HepG2 (cell line): ENCODE results near the gene SCAI. TPM values are rescaled to one million over a fixed set of nuclear protein-coding genes. Genes with fewer than 3 reads are reported as not detected.

Experiments
- ATAC-seq: fragments of 200-7000 bp; cut with Tn5 transposase; 3 replicates; pipeline ENCODE4 v1.9.1; 2020; ENCODE audit warnings: mild to moderate bottlenecking, moderate library complexity
- BruUV-seq: library from RNA; stranded (reverse); fragments of 400-500 nt; replicated peaks from 2 replicates; lab custom pipeline; 2021; lab: Mats Ljungman, UMichigan
- CTCF ChIA-PET: fragments of 300-600 bp; formaldehyde crosslinking; extraction: SDS; loops from one replicate; lab custom pipeline; 2021; ENCODE audit warnings: low total read pairs, inconsistent platforms, low intra/inter-chr PET ratio; lab: Yijun Ruan, JAX
- POLR2A ChIA-PET: fragments of 350-600 bp; sonication (Branson Sonifier 250); formaldehyde crosslinking; loops from one replicate; lab custom pipeline; 2020; ENCODE audit warnings: antibody characterized with exemption, inconsistent platforms; lab: Yijun Ruan, JAX
- DNase-seq: peaks from one replicate; pipeline ENCODE4 v3.0.0-alpha.2; 2015; ENCODE audit warnings: low spot score
- FAIRE-seq: peaks from 3 replicates; lab custom pipeline; 2011; peaks lifted over from hg19 to GRCh38; lab: Jason Lieb, UNC
- H2AFZ ChIP-seq: one replicate; pipeline ENCODE4 v1.6.1; 2011; ENCODE audit warnings: low read length, inconsistent platforms
- H3K27ac ChIP-seq: fragments of 300-600 bp; 3 replicates; pipeline ENCODE4 v1.8.0; 2011; ENCODE audit warnings: mixed run types, mild to moderate bottlenecking, mixed read lengths, low read length, inconsistent platforms; ENCODE audit not compliant: insufficient read depth; ENCODE audit errors: extremely low read length
- H3K27me3 ChIP-seq, 2 experiments: fragments of 200-600 bp in 1 of 2; 2 replicates in 1 of 2; 3 replicates in 1 of 2; pipeline versions ENCODE4 v1.6.0 to v1.8.0; 2011; ENCODE audit warnings: low read length in 2 of 2, mild to moderate bottlenecking in 2 of 2, moderate library complexity in 2 of 2, inconsistent platforms in 1 of 2; ENCODE audit not compliant: insufficient read depth in 2 of 2, control insufficient read depth in 1 of 2
- H3K36me3 ChIP-seq, 2 experiments: fragments of 200-600 bp in 1 of 2; replicated peaks in 1 of 2; 2 replicates in 1 of 2; 3 replicates in 1 of 2; pipeline versions ENCODE4 v1.5.1 to v1.8.0; 2011; ENCODE audit warnings: low read length in 2 of 2, inconsistent platforms in 1 of 2; ENCODE audit not compliant: insufficient read depth in 2 of 2, control insufficient read depth in 1 of 2
- H3K4me1 ChIP-seq: 2 replicates; pipeline ENCODE4 v1.5.1; 2012; ENCODE audit warnings: low read length, inconsistent platforms; ENCODE audit not compliant: insufficient read depth
- H3K4me2 ChIP-seq: 2 replicates; pipeline ENCODE4 v1.6.0; 2011; ENCODE audit warnings: low read depth, low read length, inconsistent platforms
- H3K4me3 ChIP-seq, 3 experiments: fragments of 200-600 bp in 1 of 3; sonication (generic), shearing (Covaris generic) in 1 of 3; replicated peaks in 1 of 3; 2 replicates each; pipeline ENCODE4 v1.5.1; 2011 to 2016; ENCODE audit warnings: low read length in 3 of 3, inconsistent platforms in 2 of 3, low read depth in 2 of 3, mild to moderate bottlenecking in 2 of 3, control low read depth in 1 of 3, mixed read lengths in 1 of 3; ENCODE audit not compliant: insufficient read depth in 1 of 3
- H3K79me2 ChIP-seq: one replicate; pipeline ENCODE4 v1.6.1; 2011; ENCODE audit warnings: low read length, inconsistent platforms; ENCODE audit not compliant: insufficient read depth
- H3K9ac ChIP-seq: 2 replicates; pipeline ENCODE4 v1.6.0; 2011; ENCODE audit warnings: mild to moderate bottlenecking, low read depth, low read length, inconsistent platforms; ENCODE audit not compliant: insufficient read depth
- H3K9me3 ChIP-seq: 2 replicates; pipeline ENCODE4 v1.5.1; 2012; ENCODE audit warnings: mild to moderate bottlenecking, low read length
- H4K20me1 ChIP-seq: 2 replicates; pipeline ENCODE4 v1.6.0; 2011; ENCODE audit warnings: inconsistent platforms, mild to moderate bottlenecking, low read length, moderate library complexity; ENCODE audit not compliant: insufficient read depth
- AHR ChIP-seq: IDR thresholded peaks from 2 replicates; pipeline ENCODE4 v1.6.1; 2018; ENCODE audit warnings: missing genetic modification reagents, missing compliant biosample characterization
- HNF4G ChIP-seq, 2 experiments: sonication (generic) in 1 of 2; formaldehyde crosslinking in 1 of 2; IDR thresholded peaks; 2 replicates each; pipeline versions ENCODE4 v1.4.0 to v1.6.1; 2011 to 2020; ENCODE audit warnings: borderline replicate concordance in 2 of 2, low read depth in 2 of 2, mild to moderate bottlenecking in 2 of 2, low read length in 1 of 2, missing genetic modification reagents in 1 of 2, moderate library complexity in 1 of 2
- KLF6 ChIP-seq: IDR thresholded peaks from 2 replicates; pipeline ENCODE4 v1.8.0; 2016; ENCODE audit warnings: missing biosample characterization, missing genetic modification reagents
- KLF9 ChIP-seq: IDR thresholded peaks from 2 replicates; pipeline ENCODE4 v1.6.1; 2016; ENCODE audit warnings: low read depth
- MLLT10 ChIP-seq: sonication (generic); formaldehyde crosslinking; IDR thresholded peaks from 2 replicates; pipeline ENCODE4 v1.4.0; 2020; ENCODE audit warnings: missing genetic modification reagents
- MTF2 ChIP-seq: sonication (generic); formaldehyde crosslinking; IDR thresholded peaks from 2 replicates; pipeline ENCODE4 v1.5.0; 2020; ENCODE audit warnings: missing genetic modification reagents, borderline replicate concordance
- SMAD9 ChIP-seq: sonication (generic); formaldehyde crosslinking; IDR thresholded peaks from 2 replicates; pipeline ENCODE4 v1.5.1; 2020; ENCODE audit warnings: mild to moderate bottlenecking, missing genetic modification reagents
- ZFP82 ChIP-seq: sonication (generic); formaldehyde crosslinking; IDR thresholded peaks from 2 replicates; pipeline ENCODE4 v1.5.1; 2020; ENCODE audit warnings: mild to moderate bottlenecking, missing genetic modification reagents, borderline replicate concordance
- ZNF317 ChIP-seq: sonication (generic); formaldehyde crosslinking; IDR thresholded peaks from 2 replicates; pipeline ENCODE4 v1.5.0; 2020; ENCODE audit warnings: mild to moderate bottlenecking, missing genetic modification reagents
- ZNF530 ChIP-seq: sonication (generic); formaldehyde crosslinking; IDR thresholded peaks from 2 replicates; pipeline ENCODE4 v1.5.0; 2020; ENCODE audit warnings: low read depth, mild to moderate bottlenecking, missing genetic modification reagents
- WGBS: methylation state at CpG from one replicate; pipeline ENCODE4 v1.1.6; 2017; ENCODE audit warnings: low lambda C conversion rate; 5-methylcytosine and 5-hydroxymethylcytosine counted together
- in situ Hi-C: cut with HindIII; loops from 2 replicates; pipeline ENCODE4 v1.10.0; 2017; ENCODE audit warnings: low pct_unique_long_range_greater_than_20kb; ENCODE audit not compliant: extremely low pct_ligation_motif_present
- intact Hi-C: fragments of 100-400 bp; cut with micrococcal nuclease; formaldehyde crosslinking; loops from one replicate; pipeline ENCODE4 v1.10.0; 2022; ENCODE audit not compliant: unreplicated experiment
- polyA plus RNA-seq, 8 experiments: library from polyadenylated mRNA; depleted of rRNA in 3 of 8; stranded (reverse) in 7 of 8; unstranded in 1 of 8; fragments of >200 nt; fragmentation: Illumina TruSeq in 4 of 8; extraction: Trizol in 4 of 8; gene quantifications; 2 replicates each; pipeline versions ENCODE4 v1.2.1 to v1.2.3, GENCODE V29; 2011 to 2016; ENCODE audit warnings: low read depth in 4 of 8, missing spikeins in 1 of 8, mixed read lengths in 1 of 8; ENCODE audit not compliant: insufficient read depth in 1 of 8
- total RNA-seq, 5 experiments: library from RNA; depleted of rRNA; stranded (reverse); fragments of >200 nt; fragmentation: Illumina TruSeq; extraction: Trizol; gene quantifications; 2 replicates each; pipeline ENCODE4 v1.2.3, GENCODE V29; 2016; ENCODE audit warnings: low read depth in 1 of 5
- TF ChIP-seq, protein P1 (sequence below): sonication (generic); formaldehyde crosslinking; IDR thresholded peaks from 2 replicates; pipeline ENCODE4 v1.5.0; 2020; ENCODE audit warnings: mild to moderate bottlenecking, missing genetic modification reagents, borderline replicate concordance

SCAI gene
- total and polyA plus RNA-seq, 2 of the 13 experiments (the other 11 are each of a cell fraction or from before 2014, with no cell fraction given): 4.4 to 8.4 TPM

DNA sequence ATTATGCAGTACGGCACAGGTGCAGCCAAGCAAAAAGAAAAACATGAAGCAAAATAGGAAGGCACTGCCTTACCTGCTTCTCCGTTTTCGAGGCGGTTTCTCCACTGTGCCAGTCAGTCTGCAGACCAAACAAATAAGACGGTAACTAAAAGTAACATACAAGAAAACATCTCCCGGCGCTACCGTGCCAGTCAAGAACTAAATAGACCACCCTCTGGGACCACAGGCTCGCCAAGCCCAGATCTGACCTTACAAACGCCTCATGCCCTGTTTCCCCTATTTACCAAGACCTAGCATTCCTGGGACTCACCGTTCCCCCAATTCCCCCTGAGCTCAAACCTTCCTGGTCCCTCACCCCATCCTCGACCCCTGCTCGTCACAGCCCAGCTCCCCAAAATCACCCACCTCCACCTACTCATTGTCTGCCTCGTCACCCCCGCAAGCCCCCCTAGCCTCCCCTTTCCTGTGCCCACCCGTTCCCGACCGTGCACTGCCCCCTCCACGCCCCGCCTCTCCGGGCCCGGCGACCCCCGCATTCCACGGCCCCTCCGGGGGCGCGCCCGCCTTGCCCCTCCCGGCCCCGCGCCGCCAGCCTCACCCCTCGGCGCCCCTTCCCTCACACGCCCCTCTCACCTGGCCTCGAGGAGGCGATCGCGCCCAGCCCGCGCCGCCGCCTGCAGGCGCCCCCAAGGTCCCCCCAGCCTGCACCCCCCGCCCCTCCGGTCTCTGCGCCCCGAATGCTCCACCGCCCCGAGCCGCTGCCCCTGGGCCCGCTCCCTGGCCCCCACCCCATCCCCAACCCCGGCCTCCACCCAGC lies 560 bp downstream of the SCAI start:
- CTCF ChIA-PET: interaction anchor here (1.2 kb wide), 1 partner anchor 371 kb away, joined by 3 read pairs; no protein-coding TSS in a partner anchor
- H4K20me1 ChIP-seq: no peaks in the 10 kb centered on the region
- H3K4me2 ChIP-seq: peak overlapping the region; percentile 86
- POLR2A ChIA-PET: interaction anchor here (0.6 to 1.1 kb wide), 4 partner anchors 8 to 201 kb away, joined by 3 to 4 read pairs (median 3); partner anchors contain the start of gene GOLGA1
- WGBS: 9% methylated on average over 31 of the region's 54 CpGs
- no peak for FAIRE-seq
- H3K4me3 ChIP-seq: peak overlapping the region; percentile 55 to 82 (median 71)
- DNase-seq: no peak
- no peak for TF ChIP-seq ZNF317 (CRISPR knock-in tag)
- peak; percentile 37; the same call in 1 of the 2 replicates for TF ChIP-seq ZFP82
- TF ChIP-seq MTF2 (CRISPR knock-in tag): peak; percentile 54; the same call in 1 of the 2 replicates
- TF ChIP-seq KLF6 (CRISPR knock-in tag): no peak
- no peak for TF ChIP-seq AHR (CRISPR knock-in tag)
- no peak for TF ChIP-seq MLLT10 (CRISPR knock-in tag)
- no peak for TF ChIP-seq HNF4G (IDR thresholded peaks at IDR 0.05; ENCODE audit: borderline replicate concordance, low read depth, low read length)
- TF ChIP-seq HNF4G (CRISPR knock-in tag; IDR thresholded peaks at IDR 0.05; ENCODE audit: borderline replicate concordance, low read depth): no peak
- TF ChIP-seq SMAD9 (CRISPR knock-in tag): no peak
- TF ChIP-seq, protein P1, sequence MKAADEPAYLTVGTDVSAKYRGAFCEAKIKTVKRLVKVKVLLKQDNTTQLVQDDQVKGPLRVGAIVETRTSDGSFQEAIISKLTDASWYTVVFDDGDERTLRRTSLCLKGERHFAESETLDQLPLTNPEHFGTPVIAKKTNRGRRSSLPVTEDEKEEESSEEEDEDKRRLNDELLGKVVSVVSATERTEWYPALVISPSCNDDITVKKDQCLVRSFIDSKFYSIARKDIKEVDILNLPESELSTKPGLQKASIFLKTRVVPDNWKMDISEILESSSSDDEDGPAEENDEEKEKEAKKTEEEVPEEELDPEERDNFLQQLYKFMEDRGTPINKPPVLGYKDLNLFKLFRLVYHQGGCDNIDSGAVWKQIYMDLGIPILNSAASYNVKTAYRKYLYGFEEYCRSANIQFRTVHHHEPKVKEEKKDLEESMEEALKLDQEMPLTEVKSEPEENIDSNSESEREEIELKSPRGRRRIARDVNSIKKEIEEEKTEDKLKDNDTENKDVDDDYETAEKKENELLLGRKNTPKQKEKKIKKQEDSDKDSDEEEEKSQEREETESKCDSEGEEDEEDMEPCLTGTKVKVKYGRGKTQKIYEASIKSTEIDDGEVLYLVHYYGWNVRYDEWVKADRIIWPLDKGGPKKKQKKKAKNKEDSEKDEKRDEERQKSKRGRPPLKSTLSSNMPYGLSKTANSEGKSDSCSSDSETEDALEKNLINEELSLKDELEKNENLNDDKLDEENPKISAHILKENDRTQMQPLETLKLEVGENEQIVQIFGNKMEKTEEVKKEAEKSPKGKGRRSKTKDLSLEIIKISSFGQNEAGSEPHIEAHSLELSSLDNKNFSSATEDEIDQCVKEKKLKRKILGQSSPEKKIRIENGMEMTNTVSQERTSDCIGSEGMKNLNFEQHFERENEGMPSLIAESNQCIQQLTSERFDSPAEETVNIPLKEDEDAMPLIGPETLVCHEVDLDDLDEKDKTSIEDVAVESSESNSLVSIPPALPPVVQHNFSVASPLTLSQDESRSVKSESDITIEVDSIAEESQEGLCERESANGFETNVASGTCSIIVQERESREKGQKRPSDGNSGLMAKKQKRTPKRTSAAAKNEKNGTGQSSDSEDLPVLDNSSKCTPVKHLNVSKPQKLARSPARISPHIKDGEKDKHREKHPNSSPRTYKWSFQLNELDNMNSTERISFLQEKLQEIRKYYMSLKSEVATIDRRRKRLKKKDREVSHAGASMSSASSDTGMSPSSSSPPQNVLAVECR (CRISPR knock-in tag): peak; percentile 6; the same call in 1 of the 2 replicates
- no peak for TF ChIP-seq KLF9 (CRISPR knock-in tag)
- TF ChIP-seq ZNF530 (CRISPR knock-in tag): no peak
- intact Hi-C loops (loop anchor here (1.0 to 10.0 kb wide), 3 partner anchors 201 to 368 kb away; partner anchors contain the start of genes ARPC5L, GOLGA1, NR6A1 and OLFML2A), in situ Hi-C loops (no loop called here)
- no peak overlapping the region for H2AFZ ChIP-seq
- BruUV-seq: no TSS peak
- H3K27ac ChIP-seq: peak overlapping the region; percentile 56
- H3K27me3 ChIP-seq: no peaks in the 10 kb centered on the region; a peak in 1 of 5 replicates
- no peak for ATAC-seq
- peaks cover 20% of the 10 kb centered on the region for H3K4me1 ChIP-seq
- no peaks in the 10 kb centered on the region for H3K9me3 ChIP-seq
- peak overlapping the region; percentile 73 for H3K9ac ChIP-seq
- peaks cover 7% of the 10 kb centered on the region for H3K79me2 ChIP-seq
- H3K36me3 ChIP-seq: no peaks in the 10 kb centered on the region
